ENCODE results near the gene CAPRIN1.

- no peak for TF ChIP-seq CTCF (conservative IDR thresholded peaks at IDR 0.05 in 1 of 2, IDR thresholded peaks at IDR 0.05 in 1 of 2; ENCODE audit: extremely low read depth in 1 of 2, insufficient read depth in 1 of 2, low read depth in 1 of 2, low read length in 2 of 2)
- no peak for TF ChIP-seq EZH2 (IDR thresholded peaks at IDR 0.05; ENCODE audit: borderline replicate concordance, low read length)
Measured at GRCh38 chr11:34147581-34147980, 96.0 kb downstream of the CAPRIN1 start.
